HG02885 (cell line): Measurements from ENCODE around the gene IRAK1.

Experiments used
- ATAC-seq: cut with Tn5 transposase; IDR thresholded peaks from one replicate; pipeline ENCODE4 v1.9.1; 2021; ENCODE audit warnings: mild to moderate bottlenecking; ENCODE audit not compliant: unreplicated experiment, poor library complexity

Gene IRAK1

GRCh38 chrX:154043003-154043763, 23.5 kb upstream of the IRAK1 start:
- ATAC-seq: no peak

- ATAC-seq: no peak
Observed at GRCh38 chrX:154040863-154041262, 21.2 kb upstream of the IRAK1 start.

DNA sequence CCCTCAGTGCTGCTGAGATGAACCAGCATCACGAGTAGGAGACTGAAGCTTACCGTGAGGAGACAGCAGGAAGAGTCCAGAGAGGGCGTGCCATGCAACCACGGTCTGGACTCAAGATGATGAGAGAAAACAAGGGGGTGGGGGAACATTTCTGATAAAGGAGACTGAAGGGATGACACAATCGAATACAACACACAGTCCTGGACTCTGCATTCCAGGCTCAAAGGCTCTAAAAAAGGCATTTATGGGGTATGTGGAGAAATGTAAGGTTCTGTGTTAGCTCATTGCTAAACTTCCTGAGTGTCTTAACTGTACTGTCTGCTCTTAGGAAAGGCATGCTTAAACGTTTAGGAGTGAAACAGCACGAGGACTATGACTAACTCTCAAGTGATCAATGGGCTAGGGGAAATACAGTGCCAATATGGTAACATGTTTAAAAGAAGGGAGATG, 20.6 kb upstream of the IRAK1 start:
- ATAC-seq: no peak

- no peak for ATAC-seq
Observed at GRCh38 chrX:154039577-154039976, 19.9 kb upstream of the IRAK1 start.

GRCh38 chrX:154038656-154039055, 19.0 kb upstream of the IRAK1 start:
- no peak for ATAC-seq

GRCh38 chrX:154037754-154038153, 18.1 kb upstream of the IRAK1 start:
- no peak for ATAC-seq

DNA sequence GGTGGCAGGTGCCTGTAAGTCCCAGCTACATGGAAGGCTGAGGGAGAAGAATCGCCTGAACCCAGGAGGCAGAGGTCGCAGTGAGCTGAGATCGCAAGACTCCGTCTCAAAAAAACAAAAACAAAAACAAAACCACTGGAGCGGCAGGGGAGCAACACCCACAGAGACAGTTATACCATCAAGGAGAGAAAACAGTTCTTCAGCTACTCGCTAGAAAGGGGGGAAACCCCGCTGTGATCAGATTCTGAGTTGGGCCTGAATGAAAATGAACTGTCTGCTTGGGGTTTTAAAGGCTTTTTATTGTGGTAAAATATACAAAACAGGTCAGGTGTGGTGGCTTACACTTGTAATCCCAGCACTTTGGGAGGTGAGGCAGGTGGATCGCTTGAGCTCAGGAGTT, 16.8 kb upstream of the IRAK1 start:
- no peak for ATAC-seq

- ATAC-seq: no peak
Observed at GRCh38 chrX:154033848-154034247, 14.1 kb upstream of the IRAK1 start.

DNA sequence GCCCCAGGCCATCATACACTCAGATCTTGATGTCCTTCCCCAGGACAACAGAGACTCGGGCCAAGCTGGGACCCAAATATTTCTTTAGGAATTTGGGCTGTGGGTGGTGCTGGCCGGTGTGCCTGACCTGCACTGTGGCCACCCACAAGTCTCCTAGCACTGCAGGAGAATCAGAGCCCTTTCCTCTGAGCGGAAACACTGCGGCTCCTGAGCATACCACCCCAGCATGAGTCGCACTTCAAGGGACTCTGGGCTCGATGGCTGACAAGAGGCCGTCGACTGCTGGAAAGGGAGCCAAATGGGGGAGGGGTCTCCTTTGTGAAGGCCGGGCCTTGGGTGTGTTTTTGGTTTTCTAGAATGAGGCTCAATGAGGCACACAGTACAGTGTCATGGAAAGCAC, 13.0 kb upstream of the IRAK1 start:
- no peak for ATAC-seq

- ATAC-seq: no peak
Observed at GRCh38 chrX:154032160-154032559, 12.5 kb upstream of the IRAK1 start.

DNA sequence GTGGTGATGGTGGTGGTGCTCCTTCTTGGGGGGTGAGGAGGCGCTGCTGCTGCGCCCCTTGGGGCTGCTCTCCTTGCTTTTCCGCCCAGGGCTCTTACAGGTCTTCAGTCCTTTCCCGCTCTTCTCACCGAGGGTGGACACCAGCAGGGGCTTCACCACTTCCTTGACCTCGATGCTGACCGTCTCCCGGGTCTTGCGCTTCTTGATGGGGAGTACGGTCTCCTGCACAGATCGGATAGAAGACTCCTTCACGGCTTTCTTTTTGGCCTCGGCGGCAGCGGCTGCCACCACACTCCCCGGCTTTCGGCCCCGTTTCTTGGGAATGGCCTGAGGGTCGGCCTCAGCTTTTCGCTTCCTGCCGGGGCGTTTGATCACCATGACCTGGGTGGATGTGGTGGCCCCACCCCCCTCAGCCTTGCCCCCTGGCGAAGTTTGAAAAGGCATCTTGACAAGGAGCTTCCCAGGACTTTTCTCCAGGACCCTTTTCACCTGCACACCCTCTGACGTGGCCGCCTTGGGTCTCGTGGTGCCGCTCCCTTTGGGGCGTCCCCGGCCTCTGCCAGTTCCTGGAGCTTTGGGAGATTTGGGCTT, 11.1 kb upstream of the IRAK1 start:
- no peak for ATAC-seq

- no peak for ATAC-seq
Observed at GRCh38 chrX:154030266-154030665, 10.6 kb upstream of the IRAK1 start.

DNA sequence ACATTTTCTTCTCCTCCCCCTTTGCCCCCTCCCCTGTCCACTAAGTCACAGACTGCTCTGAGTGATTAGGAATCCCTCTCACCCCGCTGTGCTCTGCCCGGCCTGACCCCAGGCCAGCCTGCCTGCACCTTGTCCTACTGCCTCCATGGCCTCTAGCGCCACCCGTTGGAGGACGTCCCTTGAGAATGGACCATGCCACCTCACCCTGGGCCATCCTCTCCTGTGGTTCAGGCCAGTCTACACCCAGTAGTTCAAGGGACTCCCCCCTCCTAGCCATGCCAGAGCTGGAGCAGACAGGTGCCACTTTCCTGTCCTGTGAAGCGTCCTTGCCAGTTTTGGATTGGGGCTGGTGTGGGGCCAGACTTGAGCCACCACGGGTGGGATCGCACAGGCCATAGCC, 9.7 kb upstream of the IRAK1 start:
- ATAC-seq: no peak

- ATAC-seq: no peak
Observed at GRCh38 chrX:154028502-154029184, 8.9 kb upstream of the IRAK1 start.

- ATAC-seq: no peak
Observed at GRCh38 chrX:154027986-154028385, 8.3 kb upstream of the IRAK1 start.

DNA sequence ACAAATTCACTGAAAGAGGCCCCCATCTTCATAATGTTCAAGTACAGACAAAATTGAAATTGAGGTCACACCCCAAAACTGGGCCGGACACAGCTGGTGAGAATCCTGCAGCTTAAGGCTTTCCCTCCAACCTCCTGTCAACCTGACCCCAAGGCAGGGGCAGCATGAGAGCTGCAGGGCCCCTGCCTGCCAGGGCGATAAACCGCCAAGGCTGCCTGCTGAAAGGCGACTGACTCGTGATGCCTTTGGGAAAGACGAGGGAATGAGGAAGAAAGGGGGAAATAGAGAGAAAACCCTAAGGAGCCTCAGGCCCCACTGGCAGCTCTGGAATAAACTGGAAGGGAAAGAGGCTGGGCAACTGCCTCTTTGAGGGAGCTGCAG, 7.3 kb upstream of the IRAK1 start:
- ATAC-seq: no peak

GRCh38 chrX:154026136-154027021, 6.7 kb upstream of the IRAK1 start:
- ATAC-seq: no peak

DNA sequence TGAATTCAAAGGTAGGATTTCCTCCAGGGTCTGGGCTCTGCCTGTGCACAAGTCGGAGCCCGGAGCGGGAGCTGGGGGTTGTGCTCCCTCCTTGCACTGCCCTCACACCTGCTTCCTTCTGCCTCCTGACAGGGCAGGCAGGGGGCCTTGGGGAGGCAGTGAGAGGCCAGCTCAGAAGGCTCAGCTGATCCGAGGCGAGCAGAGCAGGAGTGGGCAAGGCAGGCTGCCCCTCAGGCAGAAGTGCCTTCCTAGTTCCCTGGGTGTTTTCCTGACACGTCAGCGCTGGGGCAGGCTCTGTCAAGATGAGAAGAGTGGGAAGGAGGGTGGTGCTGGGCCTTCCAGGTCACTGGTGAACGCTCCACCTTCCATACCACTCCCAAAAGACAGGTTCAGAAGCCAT, 5.5 kb upstream of the IRAK1 start:
- no peak for ATAC-seq

DNA sequence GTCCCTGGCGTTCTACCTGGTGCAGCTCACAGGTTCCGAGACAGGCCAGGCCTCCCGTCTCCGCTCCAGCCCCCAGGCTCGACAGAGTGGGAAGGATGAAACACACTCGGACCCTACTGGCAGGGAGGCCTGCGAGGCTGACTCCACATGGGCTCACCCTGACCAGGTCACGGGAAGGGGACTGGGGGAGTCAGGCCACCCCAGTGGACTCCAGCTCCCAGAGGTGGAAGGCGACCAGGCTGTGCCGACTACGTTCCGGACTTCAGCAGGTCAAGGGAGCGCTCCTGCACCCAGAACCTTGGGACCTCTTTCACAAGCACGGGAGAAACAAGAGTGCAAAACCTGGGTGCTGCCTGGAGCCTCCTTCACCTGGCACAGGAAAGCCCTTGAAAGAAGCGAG, 4.6 kb upstream of the IRAK1 start:
- no peak for ATAC-seq

GRCh38 chrX:154023276-154024000, 3.7 kb upstream of the IRAK1 start:
- no peak for ATAC-seq
